Measurements from ENCODE around the gene TMEM135.

DNA sequence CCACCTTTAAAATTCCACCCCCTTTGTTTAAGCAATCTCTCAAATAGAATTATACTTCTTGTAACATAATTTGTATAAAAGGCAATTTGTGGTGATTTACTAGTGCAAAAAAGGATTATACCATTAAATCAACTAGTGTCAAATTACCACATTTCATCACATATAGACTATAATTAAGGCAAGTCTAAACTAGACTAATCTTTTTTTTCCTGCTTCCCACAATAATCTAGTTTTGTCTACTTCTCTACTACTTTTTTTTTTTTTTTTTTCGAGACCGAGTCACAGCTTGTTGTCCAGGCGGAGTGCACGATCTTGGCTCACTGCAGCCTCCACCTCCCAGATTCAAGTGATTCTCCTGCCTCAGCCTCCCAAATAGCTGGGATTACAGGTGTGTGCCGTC lies 46.4 kb upstream of the TMEM135 start:
- TF ChIP-seq, protein P1, sequence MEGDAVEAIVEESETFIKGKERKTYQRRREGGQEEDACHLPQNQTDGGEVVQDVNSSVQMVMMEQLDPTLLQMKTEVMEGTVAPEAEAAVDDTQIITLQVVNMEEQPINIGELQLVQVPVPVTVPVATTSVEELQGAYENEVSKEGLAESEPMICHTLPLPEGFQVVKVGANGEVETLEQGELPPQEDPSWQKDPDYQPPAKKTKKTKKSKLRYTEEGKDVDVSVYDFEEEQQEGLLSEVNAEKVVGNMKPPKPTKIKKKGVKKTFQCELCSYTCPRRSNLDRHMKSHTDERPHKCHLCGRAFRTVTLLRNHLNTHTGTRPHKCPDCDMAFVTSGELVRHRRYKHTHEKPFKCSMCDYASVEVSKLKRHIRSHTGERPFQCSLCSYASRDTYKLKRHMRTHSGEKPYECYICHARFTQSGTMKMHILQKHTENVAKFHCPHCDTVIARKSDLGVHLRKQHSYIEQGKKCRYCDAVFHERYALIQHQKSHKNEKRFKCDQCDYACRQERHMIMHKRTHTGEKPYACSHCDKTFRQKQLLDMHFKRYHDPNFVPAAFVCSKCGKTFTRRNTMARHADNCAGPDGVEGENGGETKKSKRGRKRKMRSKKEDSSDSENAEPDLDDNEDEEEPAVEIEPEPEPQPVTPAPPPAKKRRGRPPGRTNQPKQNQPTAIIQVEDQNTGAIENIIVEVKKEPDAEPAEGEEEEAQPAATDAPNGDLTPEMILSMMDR (conservative IDR thresholded peaks at IDR 0.05; ENCODE audit: low read depth, low read length) = no peak
- no peak for TF ChIP-seq EZH2 (IDR thresholded peaks at IDR 0.05; ENCODE audit: low read length, unreplicated experiment)

All from PC-3 (cell line).